CD4-positive, CD25-positive, alpha-beta regulatory T cell (primary cell): ENCODE results near the gene PNMA8C. TPM values are rescaled to one million over a fixed set of nuclear protein-coding genes. Genes with fewer than 3 reads are reported as not detected.
"Not testable (repeated sequence)": the region's sequence is repeated elsewhere in the genome, so short reads cannot be mapped to it uniquely, and the experiment has no call there.

Experiments
- ATAC-seq, 2 donors: fragments of 150-1000 bp; cut with Tn5 transposase; one replicate each; pipeline ENCODE4 v1.10.0; 2021; ENCODE audit warnings: low read depth in 2 of 2, moderate number of reproducible peaks in 2 of 2, moderate library complexity in 1 of 2
- DNase-seq, 3 donors: peaks; one replicate each; pipeline versions ENCODE4 v3.0.0 to v3.0.0-alpha.2; 2012 to 2022; ENCODE audit warnings: mixed read lengths in 1 of 3
- H3K27ac ChIP-seq: one replicate; pipeline ENCODE4 v1.7.0; 2013; ENCODE audit warnings: mild to moderate bottlenecking, low read length; ENCODE audit not compliant: insufficient read depth, poor library complexity, severe bottlenecking
- H3K27me3 ChIP-seq: one replicate; pipeline ENCODE4 v1.7.0; 2013; ENCODE audit warnings: low read length; ENCODE audit not compliant: control insufficient read depth, insufficient read depth
- H3K36me3 ChIP-seq: one replicate; pipeline ENCODE4 v1.7.0; 2013; ENCODE audit warnings: mild to moderate bottlenecking, low read length, moderate library complexity; ENCODE audit not compliant: control insufficient read depth, insufficient read depth
- H3K4me1 ChIP-seq: 2 replicates; pipeline ENCODE4 v1.7.0; 2013; ENCODE audit warnings: mild to moderate bottlenecking, low read length; ENCODE audit not compliant: insufficient read depth, control insufficient read depth, poor library complexity, severe bottlenecking
- H3K4me3 ChIP-seq: one replicate; pipeline ENCODE4 v1.7.0; 2013; ENCODE audit warnings: low read depth, mild to moderate bottlenecking, low read length, moderate library complexity
- H3K9me3 ChIP-seq, 2 experiments: 1 replicate in 1 of 2; 2 replicates in 1 of 2; pipeline ENCODE4 v1.7.0; 2013; ENCODE audit warnings: low read length in 2 of 2, mild to moderate bottlenecking in 1 of 2, moderate library complexity in 1 of 2; ENCODE audit not compliant: control insufficient read depth in 2 of 2
- H3K27ac Mint-ChIP-seq, 3 donors: one replicate each; pipeline ENCODE4 v1.8.0; 2020 to 2022; ENCODE audit warnings: mild to moderate bottlenecking in 3 of 3, mixed read lengths in 3 of 3, moderate library complexity in 2 of 3
- H3K27me3 Mint-ChIP-seq: one replicate; pipeline ENCODE4 v1.8.0; 2022; ENCODE audit warnings: mild to moderate bottlenecking, mixed read lengths
- H3K36me3 Mint-ChIP-seq: one replicate; pipeline ENCODE4 v1.8.0; 2020; ENCODE audit warnings: mixed read lengths
- H3K4me1 Mint-ChIP-seq, 4 donors: one replicate each; pipeline ENCODE4 v1.8.0; 2020 to 2022; ENCODE audit warnings: mixed read lengths in 4 of 4, mild to moderate bottlenecking in 1 of 4
- H3K4me3 Mint-ChIP-seq, 4 donors: one replicate each; pipeline ENCODE4 v1.8.0; 2020 to 2022; ENCODE audit warnings: mild to moderate bottlenecking in 4 of 4, mixed read lengths in 4 of 4, moderate library complexity in 3 of 4
- H3K9me3 Mint-ChIP-seq, 7 donors: one replicate each; pipeline ENCODE4 v1.8.0; 2020 to 2022; ENCODE audit warnings: mixed read lengths in 7 of 7, mild to moderate bottlenecking in 3 of 7, moderate library complexity in 2 of 7
- polyA plus RNA-seq, 4 donors: library from polyadenylated mRNA; unstranded; fragments of 300-500 nt; fragmentation: Illumina TruSeq; gene quantifications; one replicate each; pipeline ENCODE4 v1.2.3, GENCODE V29; 2021
- total RNA-seq: library from RNA; stranded (reverse); gene quantifications from one replicate; pipeline ENCODE4 v1.2.3, GENCODE V29; 2022

Gene PNMA8C
- total and polyA plus RNA-seq, 5 donors from 2014 or later, result not detected

- H3K27ac ChIP-seq, result no peak overlapping the region
- peaks cover 0 to 9% (median 2%) of the 10 kb centered on the region in 7 donors for H3K9me3 Mint-ChIP-seq
Measured at GRCh38 chr19:46446021-46446420, 17.3 kb upstream of the PNMA8C start.

GRCh38 chr19:46442808-46443450 is 14.2 kb upstream of the PNMA8C start:
- no peaks in the 10 kb centered on the region for H3K27me3 ChIP-seq
- no peak overlapping the region for H3K27ac Mint-ChIP-seq
- H3K9me3 Mint-ChIP-seq, result peaks cover 0 to 2% (median 0%) of the 10 kb centered on the region in 7 donors
- DNase-seq (no peak), ATAC-seq (no peak)
- no peaks in the 10 kb centered on the region for H3K4me1 ChIP-seq
- no peak overlapping the region for H3K4me3 Mint-ChIP-seq
- no peak overlapping the region for H3K4me3 ChIP-seq
- no peaks in the 10 kb centered on the region for H3K36me3 ChIP-seq
- H3K27me3 Mint-ChIP-seq, result peaks cover 7% of the 10 kb centered on the region
- no peaks in the 10 kb centered on the region for H3K9me3 ChIP-seq
- no peak overlapping the region for H3K27ac ChIP-seq
- peaks cover 0 to 4% (median 2%) of the 10 kb centered on the region in 4 donors for H3K4me1 Mint-ChIP-seq
- H3K36me3 Mint-ChIP-seq, result no peaks in the 10 kb centered on the region

More at GRCh38 chr19:46446021-46446420, 17.3 kb upstream of the PNMA8C start:
- no peaks in the 10 kb centered on the region for H3K36me3 ChIP-seq
- ATAC-seq, result no peak
- H3K4me1 Mint-ChIP-seq, result peaks cover 0 to 4% (median 2%) of the 10 kb centered on the region in 4 donors
- H3K27me3 Mint-ChIP-seq, result peaks cover 18% of the 10 kb centered on the region
- no peak overlapping the region for H3K4me3 ChIP-seq
- peaks cover 6% of the 10 kb centered on the region for H3K36me3 Mint-ChIP-seq
- H3K4me3 Mint-ChIP-seq, result no peak overlapping the region
- H3K4me1 ChIP-seq, result no peaks in the 10 kb centered on the region
- H3K27ac Mint-ChIP-seq, result no peak overlapping the region
- DNase-seq, result no peak
- peaks cover 0 to 2% of the 10 kb centered on the region in 2 experiments for H3K9me3 ChIP-seq
- H3K27me3 ChIP-seq, result no peaks in the 10 kb centered on the region

GRCh38 chr19:46441866-46442265 is 13.1 kb upstream of the PNMA8C start:
- no peak for DNase-seq
- no peaks in the 10 kb centered on the region for H3K4me1 ChIP-seq
- Mint-ChIP-seq H3K27ac (no peak overlapping the region), H3K4me3 (no peak overlapping the region), H3K27me3 (peaks cover 12% of the 10 kb centered on the region), H3K36me3 (no peaks in the 10 kb centered on the region), H3K9me3 (peaks cover 0 to 2% (median 0%) of the 10 kb centered on the region in 7 donors), H3K4me1 (peaks cover 0 to 4% (median 2%) of the 10 kb centered on the region in 4 donors)
- H3K27me3 ChIP-seq, result no peaks in the 10 kb centered on the region
- no peak for ATAC-seq
- no peaks in the 10 kb centered on the region for H3K9me3 ChIP-seq
- no peak overlapping the region for H3K4me3 ChIP-seq
- H3K27ac ChIP-seq, result no peak overlapping the region
- H3K36me3 ChIP-seq, result no peaks in the 10 kb centered on the region

GRCh38 chr19:46435689-46436088 is 7.0 kb upstream of the PNMA8C start:
- H3K4me1 ChIP-seq, H3K9me3 ChIP-seq, H3K36me3 Mint-ChIP-seq, H3K9me3 Mint-ChIP-seq, H3K4me3 Mint-ChIP-seq, ATAC-seq, H3K27ac Mint-ChIP-seq, H3K36me3 ChIP-seq, H3K4me1 Mint-ChIP-seq, H3K27ac ChIP-seq, DNase-seq, H3K27me3 ChIP-seq, H3K4me3 ChIP-seq: not testable (repeated sequence)
- H3K27me3 Mint-ChIP-seq, result peaks cover 38% of the 10 kb centered on the region

GRCh38 chr19:46435009-46435408 is 6.3 kb upstream of the PNMA8C start:
- peaks cover 0 to under 1% (median 0%) of the 10 kb centered on the region in 4 donors for H3K4me1 Mint-ChIP-seq
- DNase-seq (no peak), ATAC-seq (no peak)
- Histone ChIP-seq H3K4me1 (no peaks in the 10 kb centered on the region), H3K36me3 (no peaks in the 10 kb centered on the region), H3K4me3 (no peak overlapping the region), H3K27ac (no peak overlapping the region), H3K27me3 (no peaks in the 10 kb centered on the region), H3K9me3 (no peaks in the 10 kb centered on the region)
- no peak overlapping the region for H3K4me3 Mint-ChIP-seq
- peaks cover 45% of the 10 kb centered on the region for H3K27me3 Mint-ChIP-seq
- H3K27ac Mint-ChIP-seq, result peak overlapping the region in 1 of 3 donors; percentile 10
- no peaks in the 10 kb centered on the region for H3K36me3 Mint-ChIP-seq
- no peaks in the 10 kb centered on the region for H3K9me3 Mint-ChIP-seq

DNA sequence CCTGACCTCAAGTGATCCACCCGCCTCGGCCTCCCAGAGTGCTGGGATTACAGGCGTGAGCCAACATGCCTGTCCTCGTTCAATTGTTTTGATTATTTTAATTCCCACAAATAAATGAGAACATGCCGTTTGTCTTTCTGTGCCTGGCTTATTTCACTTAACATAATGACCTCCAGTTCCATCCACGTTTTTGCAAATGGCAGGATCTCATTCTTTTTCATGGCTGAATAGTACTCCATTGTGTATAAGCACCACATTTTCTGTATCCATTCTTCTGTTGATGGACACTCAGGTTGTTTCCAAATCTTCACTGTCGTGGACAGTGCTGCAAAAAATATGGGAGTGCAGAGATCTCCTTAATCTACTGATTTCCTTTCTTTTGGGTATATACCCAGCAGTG is 4.7 kb upstream of the PNMA8C start:
- not testable (repeated sequence) for ATAC-seq, H3K36me3 ChIP-seq, H3K9me3 ChIP-seq, H3K9me3 Mint-ChIP-seq, H3K27ac Mint-ChIP-seq, H3K4me3 Mint-ChIP-seq, H3K4me3 ChIP-seq, H3K27ac ChIP-seq, H3K4me1 ChIP-seq, H3K27me3 ChIP-seq, H3K36me3 Mint-ChIP-seq, DNase-seq
- peaks cover 0 to 14% (median 7%) of the 10 kb centered on the region in 4 donors for H3K4me1 Mint-ChIP-seq
- H3K27me3 Mint-ChIP-seq, result peaks cover 61% of the 10 kb centered on the region

- Histone ChIP-seq H3K4me3 (no peak overlapping the region), H3K27ac (no peak overlapping the region), H3K9me3 (no peaks in the 10 kb centered on the region), H3K36me3 (no peaks in the 10 kb centered on the region), H3K27me3 (peaks cover 7% of the 10 kb centered on the region), H3K4me1 (peaks cover 11% of the 10 kb centered on the region)
- no peak overlapping the region for H3K4me3 Mint-ChIP-seq
- H3K9me3 Mint-ChIP-seq, result no peaks in the 10 kb centered on the region
- peaks cover 69% of the 10 kb centered on the region for H3K27me3 Mint-ChIP-seq
- peaks cover 0 to 21% (median 11%) of the 10 kb centered on the region in 4 donors for H3K4me1 Mint-ChIP-seq
- H3K36me3 Mint-ChIP-seq, result no peaks in the 10 kb centered on the region
- DNase-seq, result no peak
- H3K27ac Mint-ChIP-seq, result no peak overlapping the region
- no peak for ATAC-seq
Measured at GRCh38 chr19:46431824-46432223, 3.1 kb upstream of the PNMA8C start.

DNA sequence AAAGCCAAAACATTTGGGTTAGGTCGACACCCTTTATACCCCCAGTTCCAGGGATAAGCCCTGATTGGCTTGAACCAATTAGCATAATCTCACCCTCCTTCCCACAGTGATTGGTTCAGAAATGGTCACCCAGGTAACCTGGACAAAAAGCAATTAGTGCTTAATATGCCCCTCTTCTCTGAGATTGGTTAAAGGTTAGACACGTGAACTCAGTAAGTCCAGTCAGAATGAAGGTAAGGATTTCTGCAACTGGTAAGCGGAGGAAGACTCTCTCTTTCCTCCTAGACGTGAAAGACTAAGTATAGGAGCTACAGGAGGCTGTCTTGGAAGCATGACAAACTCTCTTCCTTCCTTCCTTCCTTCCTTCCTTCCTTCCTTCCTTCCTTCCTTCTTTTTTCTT is 1.3 kb upstream of the PNMA8C start:
- DNase-seq (no peak), ATAC-seq (no peak)
- Mint-ChIP-seq H3K27ac (no peak overlapping the region), H3K36me3 (no peaks in the 10 kb centered on the region), H3K4me3 (peak overlapping the region in 1 of 4 donors; percentile 21), H3K9me3 (no peaks in the 10 kb centered on the region), H3K27me3 (peaks cover 76% of the 10 kb centered on the region), H3K4me1 (peaks cover 0 to 24% (median 13%) of the 10 kb centered on the region in 4 donors)
- peaks cover 11% of the 10 kb centered on the region for H3K4me1 ChIP-seq
- no peak overlapping the region for H3K4me3 ChIP-seq
- no peaks in the 10 kb centered on the region for H3K36me3 ChIP-seq
- H3K27me3 ChIP-seq, result peaks cover 9% of the 10 kb centered on the region
- H3K27ac ChIP-seq, result no peak overlapping the region
- no peaks in the 10 kb centered on the region for H3K9me3 ChIP-seq
